ENCODE measurements around the gene PLA2G4C.
"Not testable (repeated sequence)": the region's sequence is repeated elsewhere in the genome, so short reads cannot be mapped to it uniquely, and the experiment has no call there.

PLA2G4C gene

DNA sequence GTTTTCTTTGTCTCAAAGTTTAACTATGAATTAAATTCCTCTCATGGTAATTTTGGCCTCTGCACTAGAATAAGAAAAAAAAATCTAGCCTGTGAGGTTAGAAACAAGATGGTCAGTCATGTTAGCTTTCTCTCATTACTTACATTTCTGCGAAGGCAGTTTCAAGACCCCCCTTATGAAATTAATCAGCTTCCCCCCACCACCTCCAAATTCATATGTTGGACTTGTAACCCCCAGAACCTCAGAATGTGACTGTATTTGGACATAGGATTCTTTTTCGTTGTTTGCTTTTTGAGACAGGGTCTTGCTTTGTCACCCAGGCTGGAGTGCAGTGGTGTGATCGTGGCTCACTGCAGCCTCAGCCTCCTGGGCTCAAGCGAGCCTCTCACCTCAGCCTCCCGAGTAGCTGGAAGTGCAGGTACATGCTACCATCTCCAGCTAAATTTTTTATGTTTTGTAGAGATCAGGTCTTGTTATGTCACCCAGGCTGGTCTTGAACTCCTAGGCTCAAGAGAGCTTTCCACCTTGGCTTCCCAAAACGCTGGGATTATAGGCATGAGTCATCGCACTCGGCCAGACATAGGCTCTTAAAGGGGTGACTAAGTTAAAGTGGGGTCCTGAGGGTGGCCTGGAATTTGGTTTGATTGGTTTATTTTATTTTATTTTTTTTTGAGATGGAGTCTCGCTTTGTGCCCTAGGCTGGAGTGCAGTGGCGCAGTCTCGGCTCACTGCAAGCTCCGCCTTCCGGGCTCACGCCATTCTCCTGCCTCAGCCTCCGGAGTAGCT is 1.4 kb downstream of the PLA2G4C start:
- DNase-seq: no peak

DNA sequence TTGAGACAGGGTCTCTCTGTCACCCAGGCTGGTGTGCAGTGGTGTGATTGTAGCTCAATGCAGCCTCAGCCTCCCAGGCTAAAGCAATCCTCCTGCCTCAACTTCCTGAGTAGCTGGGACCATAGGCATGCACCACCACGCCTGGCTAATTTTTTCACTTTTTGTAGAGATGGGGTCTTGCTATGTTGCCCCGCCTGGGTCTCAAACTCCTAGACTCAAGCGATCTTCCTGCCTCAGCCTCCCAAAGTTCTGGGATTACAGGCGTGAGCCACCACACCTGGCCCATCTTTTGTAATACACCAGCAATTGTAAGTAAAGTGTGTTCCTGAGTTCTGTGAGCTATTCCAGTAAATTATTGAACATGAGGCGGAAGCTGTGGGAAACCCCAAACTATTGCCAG is 6.7 kb downstream of the PLA2G4C start:
- DNase-seq: no peak

DNA sequence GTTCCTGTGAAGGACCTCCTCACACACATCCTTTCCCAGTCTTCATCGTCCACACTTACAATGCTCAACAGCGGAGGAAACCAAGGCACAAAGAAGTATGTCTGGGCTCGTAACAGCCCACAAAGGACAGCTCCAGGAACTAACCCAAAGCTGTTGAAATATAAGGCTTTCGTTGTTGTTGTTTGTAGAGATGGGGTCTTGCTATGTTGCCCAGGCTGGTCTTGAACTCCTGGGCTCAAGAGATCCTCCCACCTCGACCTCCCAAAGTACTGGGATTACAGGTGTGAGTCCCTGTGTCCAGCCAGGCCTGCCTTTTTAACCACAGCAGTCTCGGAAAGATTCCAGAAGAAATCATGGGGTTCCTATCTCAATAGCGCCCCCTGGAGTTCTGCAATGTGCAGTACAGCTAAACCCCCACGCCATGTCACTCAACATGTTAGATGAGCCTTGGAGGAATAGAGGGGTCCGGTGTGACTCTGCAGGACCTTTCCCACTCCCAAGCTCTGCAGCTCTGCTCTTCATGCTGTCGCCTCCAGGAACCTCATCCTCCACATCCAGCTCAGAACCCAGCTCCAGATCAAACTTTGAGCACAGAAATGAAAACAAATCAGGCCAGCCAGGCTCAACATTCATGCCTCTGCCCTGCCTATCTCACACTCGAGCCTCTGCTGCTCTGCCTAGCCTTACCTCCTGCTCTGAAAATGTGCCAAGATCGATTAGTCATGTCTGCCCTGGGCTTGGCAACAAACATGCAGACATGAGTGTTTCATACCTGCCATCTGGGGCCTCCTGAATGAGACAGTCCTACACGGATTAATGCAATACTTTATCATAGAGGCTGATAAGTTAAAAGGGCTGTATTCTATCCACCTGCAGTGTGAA is 7.5 kb downstream of the PLA2G4C start:
- DNase-seq: peak; percentile 62

DNA sequence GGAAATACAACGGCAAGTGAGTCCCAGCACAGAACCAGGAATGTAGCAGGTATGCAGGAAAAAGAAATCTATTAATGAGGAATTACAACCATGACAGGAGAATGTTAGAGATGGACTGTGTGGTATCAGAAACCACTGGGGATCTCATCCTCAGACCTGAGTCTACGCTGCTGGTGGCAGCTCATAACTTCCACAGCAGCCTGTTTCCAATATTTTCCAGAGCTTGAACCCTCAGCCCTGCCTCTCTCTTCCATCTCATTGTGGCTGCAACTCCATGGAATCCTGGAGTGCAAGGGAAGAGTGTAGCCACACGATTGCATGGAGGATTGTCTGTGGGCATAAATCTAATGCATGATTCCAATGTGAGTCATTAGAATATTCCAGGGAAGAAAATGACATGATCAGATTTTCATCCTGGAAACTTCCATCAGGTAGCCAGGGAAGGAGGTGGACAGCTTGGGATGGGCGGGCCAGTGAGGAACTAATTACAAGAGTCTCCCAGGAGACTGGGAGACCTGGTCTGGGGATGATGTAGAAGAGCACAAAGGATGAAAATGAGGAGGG is 14.9 kb downstream of the PLA2G4C start:
- no peak for DNase-seq

DNA sequence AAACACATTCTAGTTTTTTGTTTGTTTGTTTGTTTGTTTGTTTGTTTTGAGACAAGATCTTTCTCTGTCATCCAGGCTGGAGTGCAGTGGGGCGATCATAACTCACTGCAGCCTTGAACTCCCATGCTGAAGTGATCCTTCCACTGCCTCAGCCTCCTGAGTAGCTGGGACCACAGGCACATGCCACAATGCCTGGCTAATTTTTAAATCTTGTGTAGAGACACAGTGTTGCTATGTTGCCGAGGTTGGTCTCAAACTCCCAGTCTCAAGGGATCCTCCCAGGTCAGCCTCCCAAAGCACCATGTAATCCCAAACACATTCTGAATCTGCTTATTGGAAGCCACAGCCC is 15.8 kb downstream of the PLA2G4C start:
- no peak for DNase-seq

DNA sequence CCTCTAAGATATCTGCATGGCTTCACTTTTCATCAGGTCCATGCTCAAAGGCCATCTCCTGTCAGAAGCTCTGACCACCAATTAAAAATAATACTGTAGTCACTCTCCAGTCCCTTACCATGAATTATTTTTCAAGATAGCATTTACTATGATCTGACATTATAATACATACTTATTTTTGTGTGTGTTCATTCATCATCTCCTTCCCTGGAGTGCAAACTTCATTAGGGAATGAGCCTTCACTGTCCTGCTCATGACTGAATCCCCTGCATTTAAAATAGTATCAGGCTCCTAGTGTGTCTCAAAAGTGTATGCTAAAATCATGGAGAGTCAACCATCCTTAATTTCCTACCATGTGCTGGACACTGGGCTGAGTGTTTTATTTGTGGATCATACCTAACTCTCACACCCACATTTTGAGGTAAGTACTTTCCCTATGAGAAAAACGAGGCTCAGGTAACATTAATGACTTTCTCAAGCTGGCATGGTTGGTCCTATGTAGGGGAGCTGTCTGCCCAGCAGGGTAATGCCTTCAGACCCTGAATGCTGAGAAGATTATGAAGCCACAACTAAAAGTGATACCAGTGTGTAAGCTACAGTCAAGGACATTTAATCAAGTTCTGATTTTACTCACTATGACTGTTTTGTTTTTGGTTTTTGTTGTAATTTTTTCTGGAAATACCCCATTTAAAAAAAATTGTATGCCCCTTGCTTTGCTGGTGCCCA is 16.3 kb downstream of the PLA2G4C start:
- DNase-seq: no peak

DNA sequence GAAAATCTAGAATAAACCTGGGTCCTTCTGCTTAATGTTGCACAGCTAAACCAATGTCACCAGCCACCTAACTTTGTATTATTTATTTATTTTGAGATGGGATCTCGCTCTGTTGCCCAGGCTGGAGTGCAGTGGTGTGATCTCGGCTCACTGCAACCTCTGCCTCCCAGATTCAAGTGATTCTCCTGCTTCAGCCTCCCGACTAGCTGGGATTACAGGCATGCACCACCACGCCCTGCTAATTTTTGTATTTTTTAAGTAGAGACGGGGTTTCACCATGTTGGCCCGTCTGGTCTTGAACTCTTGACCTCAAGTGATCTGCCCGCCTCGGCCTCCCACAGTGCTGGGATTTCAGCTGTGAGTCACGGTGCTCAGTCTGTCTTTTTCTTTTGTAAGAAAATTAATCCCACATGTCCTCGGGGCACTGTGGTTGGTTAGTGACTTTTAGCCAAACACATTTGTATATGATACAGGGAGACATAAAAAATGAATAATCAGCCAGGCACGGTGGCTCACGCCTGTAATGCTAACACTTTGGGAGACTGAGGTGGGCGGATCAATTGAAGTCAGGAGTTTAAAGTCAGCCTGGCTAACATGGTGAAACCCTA is 19.4 kb downstream of the PLA2G4C start:
- DNase-seq: not testable (repeated sequence)

DNA sequence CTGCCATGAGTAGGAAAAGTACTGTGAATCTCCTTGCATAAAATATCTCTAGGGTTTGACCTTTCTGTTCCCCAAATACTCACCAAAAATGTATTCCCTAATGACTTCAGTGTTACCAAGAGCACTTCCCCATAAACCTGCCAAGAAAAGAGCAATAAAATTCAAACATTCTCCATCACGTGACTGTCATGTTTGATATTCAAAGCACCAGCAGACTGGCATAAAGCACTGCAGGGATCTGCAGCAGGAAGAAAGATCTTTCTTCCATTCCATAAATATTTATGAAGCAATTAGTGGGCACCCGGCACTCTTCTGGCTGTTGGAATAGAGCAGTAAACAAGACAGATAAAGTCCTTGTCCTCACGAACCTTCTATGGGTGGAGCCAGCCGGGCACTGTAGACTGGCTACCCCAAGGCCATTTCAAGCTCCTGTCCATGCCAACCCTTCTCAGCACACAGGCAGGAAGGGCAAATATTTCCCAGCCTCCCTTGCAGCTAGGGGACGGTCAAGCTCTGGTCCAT is 20.3 kb downstream of the PLA2G4C start:
- no peak for DNase-seq

DNA sequence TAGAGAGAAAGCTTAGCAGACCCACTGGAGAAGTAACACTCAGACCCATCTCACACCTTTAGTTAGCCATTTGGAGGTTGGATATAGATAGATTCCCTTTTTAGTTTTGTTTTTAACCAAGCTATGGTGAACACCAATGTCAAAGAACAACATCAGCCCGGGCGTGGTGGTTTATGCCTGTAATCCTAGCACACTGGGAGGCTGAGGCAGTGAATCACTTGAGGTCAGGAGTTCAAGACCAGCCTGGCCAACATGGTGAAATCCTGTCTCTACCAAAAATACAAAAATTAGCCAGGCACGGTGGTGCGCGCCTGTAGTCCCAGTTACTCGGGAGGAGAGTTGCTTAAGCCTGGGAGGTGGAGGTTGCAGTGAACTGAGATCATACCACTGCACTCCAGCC is 21.6 kb downstream of the PLA2G4C start:
- DNase-seq: not testable (repeated sequence)

DNA sequence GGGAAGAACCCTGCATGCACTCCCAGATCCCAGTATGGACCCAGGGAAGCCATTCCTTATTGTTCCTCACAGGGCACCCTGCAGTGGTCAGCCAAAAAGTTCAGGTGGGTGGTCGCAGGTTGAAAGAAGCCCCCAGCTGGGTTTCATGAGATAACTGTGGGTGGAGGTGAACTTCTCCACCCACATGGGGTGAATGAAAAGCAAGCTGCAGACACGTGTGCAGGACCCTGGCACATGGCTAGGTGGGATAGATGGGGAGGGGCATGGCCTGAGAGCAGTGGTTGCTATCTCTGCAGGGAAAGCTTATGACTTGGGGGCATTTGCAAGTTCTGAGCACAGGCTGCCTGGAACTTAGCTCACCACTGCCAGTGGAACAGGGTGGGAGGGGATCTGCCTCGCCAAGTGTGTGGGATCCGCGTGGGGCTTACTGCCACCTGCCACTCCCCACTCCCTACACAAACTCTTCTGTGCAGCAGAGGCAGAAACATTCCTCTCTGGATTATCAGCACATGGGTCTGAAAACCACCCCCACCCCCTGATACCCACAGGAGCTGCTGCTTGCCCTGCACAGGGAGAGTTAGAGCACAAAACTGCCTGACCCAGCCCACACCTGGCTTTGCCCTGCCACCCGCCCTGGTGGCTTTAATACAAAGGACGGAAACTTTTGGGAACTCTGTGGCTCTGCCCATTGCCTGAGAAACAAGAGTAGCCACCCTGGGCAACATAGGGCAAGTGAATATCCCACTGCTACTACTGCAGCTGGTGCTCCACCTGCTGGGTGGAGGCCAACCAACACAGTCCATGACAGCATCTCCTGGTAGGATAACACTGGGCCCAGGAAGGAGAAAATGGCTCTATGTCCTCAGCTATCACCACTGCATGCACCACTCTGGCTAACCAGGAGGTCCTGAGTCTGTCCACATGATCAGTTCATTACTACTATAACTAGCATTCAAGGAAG is 24.4 kb downstream of the PLA2G4C start:
- peak; percentile 35 for DNase-seq

DNA sequence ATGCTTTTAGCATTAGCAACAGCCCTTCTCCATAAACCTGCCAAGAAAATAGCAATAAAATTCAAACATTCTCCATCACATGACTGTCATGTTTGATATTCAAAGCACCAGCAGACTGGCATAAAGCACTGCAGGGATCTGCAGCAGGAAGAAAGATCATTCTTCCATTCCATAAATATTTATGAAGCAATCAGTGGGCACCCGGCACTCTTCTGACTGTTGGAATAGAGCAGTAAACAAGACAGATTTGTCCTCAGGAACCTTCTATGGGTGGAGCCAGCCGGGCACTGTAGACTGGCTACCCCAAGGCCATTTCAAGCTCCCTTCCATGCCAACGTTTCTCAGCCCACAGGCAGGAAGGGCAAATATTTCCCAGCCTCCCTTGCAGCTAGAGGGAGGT is 25.5 kb downstream of the PLA2G4C start:
- no peak for DNase-seq

DNA sequence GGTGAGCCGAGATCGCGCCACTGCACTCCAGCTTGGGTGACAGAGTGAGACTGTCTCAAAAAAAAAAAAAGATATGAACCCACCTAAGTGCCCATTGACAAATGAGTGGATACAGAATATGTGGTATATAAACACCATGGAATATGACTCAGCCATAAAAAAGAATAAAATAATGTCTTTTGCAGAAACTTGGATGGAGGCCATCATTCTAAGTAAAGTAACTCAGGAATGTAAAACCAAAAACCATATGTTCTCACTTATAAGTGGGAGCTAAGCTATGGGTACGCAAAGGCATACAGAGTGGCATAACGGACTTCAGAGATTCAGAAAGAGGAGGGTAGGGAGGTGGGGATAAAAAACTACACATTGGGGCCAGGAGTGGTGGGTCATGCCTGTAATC is 29.5 kb downstream of the PLA2G4C start:
- no peak for DNase-seq

DNA sequence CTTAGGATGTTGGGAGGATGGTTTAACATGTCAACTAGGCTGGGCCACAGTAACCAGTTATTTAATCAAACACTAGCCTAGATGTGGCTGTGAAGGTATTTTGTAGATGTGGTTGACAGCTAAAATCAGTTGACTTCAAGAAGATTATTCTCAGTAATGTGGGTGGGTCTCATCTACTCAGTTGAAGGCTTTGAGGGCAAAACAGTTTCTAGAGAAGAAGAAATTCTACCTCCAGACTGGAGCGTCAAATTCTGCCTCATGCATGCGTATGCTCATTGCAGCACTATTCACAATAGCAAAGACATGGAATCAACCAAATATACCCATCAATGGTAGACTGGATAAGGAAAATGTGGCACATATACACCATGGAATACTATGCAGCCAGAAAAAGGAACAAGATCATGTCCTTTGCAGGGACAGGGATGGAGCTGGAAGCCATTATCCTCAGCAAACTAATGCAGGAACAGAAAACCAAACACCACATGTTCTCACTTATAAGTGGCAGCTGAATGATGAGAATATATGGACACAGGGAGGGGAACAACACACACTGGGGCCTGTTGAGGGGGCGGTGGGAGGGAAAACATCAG is 40.3 kb downstream of the PLA2G4C start:
- DNase-seq: not testable (repeated sequence)

DNA sequence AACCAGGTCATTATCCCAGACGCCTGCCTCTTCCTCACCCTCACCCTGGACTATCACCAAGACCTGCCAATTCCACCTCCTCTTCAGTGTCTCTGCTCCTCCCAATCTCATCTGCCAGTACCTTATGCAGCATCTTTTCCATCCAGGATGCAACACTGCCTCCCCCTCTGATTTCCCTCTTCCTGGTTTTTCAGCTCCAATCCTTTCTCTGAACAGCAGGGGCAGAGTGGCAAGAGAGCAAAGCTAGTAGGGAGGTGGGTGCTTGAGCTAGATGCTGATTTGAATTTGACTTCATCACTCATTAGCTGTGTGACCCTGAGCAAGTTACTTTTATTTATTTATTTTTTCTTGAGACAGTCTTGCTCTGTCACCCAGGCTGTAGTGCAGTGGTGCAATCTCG is 41.2 kb downstream of the PLA2G4C start:
- no peak for DNase-seq

DNA sequence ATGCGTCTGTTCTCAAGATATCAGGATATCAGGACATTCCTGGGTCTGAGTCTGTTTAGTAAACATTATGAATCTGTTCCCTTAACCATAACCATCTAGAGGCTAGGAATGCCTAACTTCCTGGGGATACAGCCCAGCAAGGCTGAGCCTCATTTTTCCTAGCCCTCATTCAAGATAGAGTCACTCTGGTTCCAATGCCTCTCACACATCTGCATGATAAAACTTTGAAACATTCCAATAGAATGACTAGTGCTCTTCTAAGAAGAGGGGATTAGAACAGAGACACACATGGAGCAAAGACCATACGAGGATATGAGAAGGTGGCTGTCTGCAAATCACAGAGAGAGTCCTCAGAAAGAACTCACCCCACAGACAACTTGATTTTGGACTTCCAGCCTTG is 46.1 kb downstream of the PLA2G4C start:
- DNase-seq: no peak

DNA sequence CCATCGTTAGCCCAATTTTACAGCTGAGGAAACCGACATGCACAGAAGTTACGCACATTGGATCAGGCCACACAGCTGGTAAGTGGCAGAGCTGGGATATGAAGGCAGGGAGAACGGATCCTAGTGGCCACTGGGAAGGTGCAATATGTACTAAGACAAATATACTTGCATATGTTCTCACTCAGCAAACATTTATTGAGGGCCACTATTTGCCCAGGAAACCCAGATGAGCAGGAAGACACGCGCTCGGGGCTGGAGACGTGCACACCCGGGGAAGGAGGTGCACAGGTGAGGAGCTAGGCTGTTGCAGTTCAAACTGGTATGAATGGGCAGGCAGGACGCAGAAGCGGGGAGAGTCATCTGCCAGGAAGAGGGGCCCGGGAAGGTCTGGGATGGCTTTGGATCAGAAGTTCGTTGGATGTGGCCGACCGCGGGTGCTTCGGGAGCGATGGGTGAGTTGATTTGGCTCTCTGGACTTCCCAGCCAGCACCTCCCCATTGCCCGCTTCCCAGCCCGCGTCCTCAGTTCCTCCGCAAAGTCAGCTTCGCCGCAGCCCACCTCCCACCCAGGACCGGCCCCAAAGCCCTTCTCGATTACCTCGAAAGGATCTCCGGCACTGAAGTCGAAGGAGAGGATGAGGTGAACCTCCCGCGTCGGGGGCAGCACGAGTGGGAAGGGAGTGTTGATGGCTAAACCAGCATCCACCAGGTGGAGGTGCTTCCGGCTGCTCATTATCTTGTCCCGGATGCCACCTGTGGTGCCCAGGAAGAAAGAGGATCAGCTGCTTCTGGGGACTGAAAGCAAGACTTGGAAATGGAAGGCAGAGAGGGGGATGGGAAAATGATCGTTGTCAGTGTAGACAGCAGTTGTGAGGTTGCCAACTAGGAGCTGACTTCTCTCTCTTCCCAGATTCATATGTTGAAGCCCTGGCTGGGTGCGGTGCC is 48.9 kb downstream of the PLA2G4C start:
- DNase-seq: no peak

DNA sequence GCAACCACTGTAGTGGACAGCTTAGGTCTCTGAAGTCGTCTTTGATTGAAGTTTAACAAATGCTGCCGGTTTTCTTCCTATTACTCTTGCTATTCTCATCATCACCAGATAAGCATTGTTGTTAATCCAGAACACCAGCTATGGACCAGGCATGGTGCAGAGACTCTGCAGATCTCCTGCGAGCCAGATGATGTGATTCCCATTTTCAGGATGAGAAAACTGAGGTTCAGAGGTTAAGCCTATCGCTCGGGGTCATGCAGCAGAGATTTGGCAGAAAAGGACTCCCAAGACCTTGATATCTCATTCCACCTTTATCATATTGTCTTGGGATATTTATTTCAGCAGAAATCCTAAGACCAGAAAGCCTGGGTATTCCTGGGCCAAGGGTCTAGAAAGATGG is 50.2 kb downstream of the PLA2G4C start:
- no peak for DNase-seq

DNA sequence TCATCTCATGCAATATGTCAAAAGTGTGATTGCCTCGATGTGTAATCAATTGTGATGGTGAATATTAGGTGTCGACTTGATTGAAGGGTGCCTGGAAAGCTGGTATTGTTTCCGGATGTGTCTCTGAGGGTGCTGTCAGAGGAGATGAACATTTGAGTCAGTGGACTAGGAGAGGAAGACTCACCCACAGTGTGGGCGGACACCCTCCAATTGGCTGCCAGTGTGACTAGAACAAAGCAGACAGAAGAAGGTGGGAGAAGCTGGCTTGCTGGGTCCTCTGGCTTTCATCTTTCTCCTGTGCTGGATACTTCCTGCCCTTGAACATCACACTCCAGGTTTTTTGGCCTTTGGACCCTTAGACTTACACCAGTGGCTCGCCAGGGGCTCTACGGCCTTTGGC is 51.3 kb downstream of the PLA2G4C start:
- DNase-seq: no peak

DNA sequence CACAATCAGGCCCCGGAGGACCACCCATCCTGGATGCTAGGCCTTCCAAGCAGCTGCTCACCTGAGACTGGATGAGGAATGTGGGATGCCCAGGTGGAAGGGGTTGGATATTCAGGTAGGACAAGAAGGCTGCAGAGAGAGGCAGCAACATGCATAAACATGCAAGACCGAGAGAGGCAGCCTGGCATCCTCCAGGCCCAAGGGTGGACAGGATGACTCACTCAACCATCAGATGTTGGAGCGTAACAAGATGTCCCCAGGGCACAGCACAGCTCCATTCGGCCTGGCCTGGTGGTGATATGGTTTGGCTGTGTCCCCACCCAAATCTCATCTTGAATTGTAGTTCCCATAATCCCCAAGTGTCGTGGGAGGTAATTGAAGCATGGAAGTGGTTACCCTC is 56.8 kb downstream of the PLA2G4C start:
- no peak for DNase-seq

DNA sequence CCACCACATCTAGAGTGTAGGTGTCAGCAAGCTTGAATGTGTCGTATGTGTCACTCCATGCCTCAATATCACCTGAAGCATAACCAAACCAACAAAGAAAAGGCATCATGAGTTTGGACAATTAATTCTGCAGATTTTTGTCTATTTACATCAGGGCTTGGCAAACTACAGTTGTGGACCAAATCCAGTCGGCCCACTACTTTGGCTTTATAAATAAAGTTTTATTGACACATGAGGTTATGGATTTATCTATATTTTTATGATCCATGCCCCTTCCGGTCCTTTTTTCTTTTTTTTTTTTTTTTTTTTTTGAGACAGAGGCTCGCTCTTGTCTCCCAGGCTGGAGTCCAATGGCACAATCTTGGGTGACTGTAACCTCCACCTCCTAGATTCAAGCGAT is 57.5 kb downstream of the PLA2G4C start:
- no peak for DNase-seq
